Esophagus squamous epithelium (tissue), 5 donors: ENCODE data around the gene CELF4. TPM values are rescaled to one million over a fixed set of nuclear protein-coding genes. Genes with fewer than 3 reads are reported as not detected.

Experiments used
- DNase-seq: peaks from one replicate; lab custom pipeline; 2025; lab: John Stamatoyannopoulos, UW
- H3K27ac ChIP-seq, 4 donors: fragments of 200-600 bp; sonication (generic); one replicate each; pipeline ENCODE4 v1.5.1; 2016 to 2019; ENCODE audit warnings: mild to moderate bottlenecking in 1 of 4
- H3K27me3 ChIP-seq, 4 donors: fragments of 200-600 bp; sonication (generic); 1 replicate in 3 of 4; 2 replicates in 1 of 4; pipeline versions ENCODE4 v1.5.1 to v1.6.0; 2017 to 2021; ENCODE audit warnings: antibody characterized with exemption in 1 of 4
- H3K36me3 ChIP-seq, 3 donors: fragments of 200-600 bp; sonication (generic); one replicate each; pipeline ENCODE4 v1.5.1; 2016 to 2019
- H3K4me1 ChIP-seq, 3 donors: fragments of 200-600 bp; sonication (generic); one replicate each; pipeline ENCODE4 v1.5.1; 2017 to 2019
- H3K4me3 ChIP-seq, 4 donors: fragments of 200-600 bp; sonication (generic); 1 replicate in 3 of 4; 2 replicates in 1 of 4; pipeline ENCODE4 v1.5.1; 2016 to 2019; ENCODE audit warnings: mild to moderate bottlenecking in 2 of 4, moderate library complexity in 1 of 4
- H3K9me3 ChIP-seq, 3 donors: fragments of 200-600 bp; sonication (generic); one replicate each; pipeline ENCODE4 v1.5.1; 2016 to 2019
- CTCF ChIP-seq, 6 experiments: fragments of 450-650 bp in 4 of 6; fragments of 200-600 bp in 2 of 6; sonication (generic) in 2 of 6; IDR thresholded peaks; one replicate each; pipeline ENCODE4 v1.5.1; 2016 to 2019; ENCODE audit warnings: antibody characterized with exemption in 6 of 6, mild to moderate bottlenecking in 4 of 6, moderate library complexity in 4 of 6
- POLR2A ChIP-seq, 4 donors: fragments of 450-650 bp; IDR thresholded peaks; one replicate each; pipeline ENCODE4 v1.6.1; 2017; ENCODE audit warnings: antibody characterized with exemption in 4 of 4, mild to moderate bottlenecking in 4 of 4, moderate library complexity in 3 of 4
- WGBS, 2 donors: methylation state at CpG; one replicate each; pipeline ENCODE4 v1.1.5; 2018; 5-methylcytosine and 5-hydroxymethylcytosine counted together
- intact Hi-C: fragments of 100-400 bp; cut with DNase I; formaldehyde crosslinking; loops from one replicate; pipeline ENCODE4 v1.15.0; 2022
- total RNA-seq, 4 donors: library from RNA; depleted of rRNA; stranded (reverse); fragments of >200 nt; gene quantifications; one replicate each; pipeline ENCODE4 v1.1.0, GENCODE V29; 2016
- donor health status: DM: yes; HTN: yes; CAD: no.

CELF4 gene
- total RNA-seq, 4 donors from 2014 or later = not detected

GRCh38 chr18:37495354-37495753 is 70.2 kb downstream of the CELF4 start:
- no peaks in the 10 kb centered on the region for H3K36me3 ChIP-seq
- no peak overlapping the region for H3K4me3 ChIP-seq
- WGBS, 2 donors = 80% methylated on average over 2 of the region's 2 CpGs; no CpG with 5 or more reads in 1 of the 2 donors

DNA sequence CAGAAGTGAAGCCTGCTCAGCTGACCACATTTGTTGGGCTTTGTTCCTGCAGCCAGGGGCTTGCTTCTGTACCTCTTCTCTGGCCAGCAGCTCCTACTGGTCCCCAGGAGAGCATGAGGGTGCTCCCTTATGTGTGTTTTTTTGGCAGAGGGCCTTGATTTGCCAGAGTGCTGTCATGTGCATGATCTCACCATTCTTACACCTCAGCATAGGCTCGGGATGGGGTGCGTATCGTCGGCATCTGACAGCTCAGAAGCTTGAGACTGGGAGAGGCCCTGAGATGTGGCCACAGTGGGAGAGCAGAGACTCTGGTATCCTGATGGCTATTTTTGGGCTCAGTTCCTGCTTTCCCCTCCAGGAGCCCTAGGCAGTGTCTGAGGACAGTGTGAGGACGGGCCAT is 71.2 kb downstream of the CELF4 start:
- DNase-seq = no peak
- Histone ChIP-seq H3K27me3 (peaks cover 0 to 44% (median 0%) of the 10 kb centered on the region in 4 donors), H3K36me3 (no peaks in the 10 kb centered on the region), H3K27ac (no peak overlapping the region), H3K9me3 (no peaks in the 10 kb centered on the region), H3K4me3 (no peak overlapping the region), H3K4me1 (no peaks in the 10 kb centered on the region)
- WGBS, 2 donors = 80% methylated on average over 1 of the region's 5 CpGs; no CpG with 5 or more reads in 1 of the 2 donors
- TF ChIP-seq CTCF (IDR thresholded peaks at IDR 0.05) = no peak
- no peak for TF ChIP-seq POLR2A (IDR thresholded peaks at IDR 0.05)
- intact Hi-C loops = no loop called here

More at GRCh38 chr18:37495354-37495753, 70.2 kb downstream of the CELF4 start:
- Histone ChIP-seq H3K27me3 (peaks cover 0 to 36% (median 0%) of the 10 kb centered on the region in 4 donors), H3K4me1 (no peaks in the 10 kb centered on the region), H3K9me3 (no peaks in the 10 kb centered on the region), H3K27ac (no peak overlapping the region)
- DNase-seq = no peak
- intact Hi-C loops = no loop called here
- TF ChIP-seq CTCF (IDR thresholded peaks at IDR 0.05) (no peak), POLR2A (IDR thresholded peaks at IDR 0.05) (no peak)

GRCh38 chr18:37493352-37493935 is 72.2 kb downstream of the CELF4 start:
- Histone ChIP-seq H3K4me3 (no peak overlapping the region), H3K27ac (no peak overlapping the region), H3K4me1 (no peaks in the 10 kb centered on the region), H3K27me3 (peaks cover 0 to 52% (median 4%) of the 10 kb centered on the region in 4 donors), H3K36me3 (no peaks in the 10 kb centered on the region), H3K9me3 (no peaks in the 10 kb centered on the region)
- no peak for DNase-seq
- TF ChIP-seq CTCF (IDR thresholded peaks at IDR 0.05) = no peak
- no peak for TF ChIP-seq POLR2A (IDR thresholded peaks at IDR 0.05)
- intact Hi-C loops = no loop called here
- 54 to 67% methylated on average over 5 to 6 of the region's 7 CpGs for WGBS, 2 donors

- Histone ChIP-seq H3K36me3 (no peaks in the 10 kb centered on the region), H3K27ac (no peak overlapping the region), H3K9me3 (no peaks in the 10 kb centered on the region), H3K4me3 (no peak overlapping the region), H3K4me1 (no peaks in the 10 kb centered on the region), H3K27me3 (peaks cover 0 to 57% (median 4%) of the 10 kb centered on the region in 4 donors)
- no peak for DNase-seq
- TF ChIP-seq POLR2A (IDR thresholded peaks at IDR 0.05) (no peak), CTCF (IDR thresholded peaks at IDR 0.05) (no peak)
- WGBS, 2 donors = 40 to 45% methylated on average over 1 of the region's 1 CpG
- intact Hi-C loops = no loop called here
Measured at GRCh38 chr18:37492952-37493351, 72.6 kb downstream of the CELF4 start.

DNA sequence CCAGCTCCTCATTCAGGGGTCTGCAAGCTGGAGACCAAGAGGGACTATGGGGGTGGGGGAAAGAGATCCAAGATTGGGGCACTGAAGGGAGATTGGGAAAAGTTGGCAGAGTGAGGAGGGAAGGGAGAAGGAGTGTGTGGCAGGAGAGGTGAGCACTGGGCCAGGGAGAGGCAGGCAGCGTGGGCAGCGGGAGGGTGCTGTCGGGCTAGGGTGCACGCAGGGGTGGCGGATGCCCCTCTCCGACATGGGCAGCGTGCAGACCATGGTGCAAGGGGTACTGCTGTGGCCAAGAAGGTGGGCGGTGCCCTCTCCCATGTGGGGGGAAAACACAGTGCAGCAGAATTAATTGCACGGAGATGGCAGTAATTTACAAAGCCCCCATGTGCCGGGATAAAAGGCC is 74.1 kb downstream of the CELF4 start:
- peaks cover 0 to 71% (median 4%) of the 10 kb centered on the region in 4 donors for H3K27me3 ChIP-seq
- intact Hi-C loops = no loop called here

More for the DNA sequence above, 74.1 kb downstream of the CELF4 start:
- no peak overlapping the region for H3K27ac ChIP-seq
- no peaks in the 10 kb centered on the region for H3K9me3 ChIP-seq
- no peak for TF ChIP-seq CTCF (IDR thresholded peaks at IDR 0.05)
- H3K36me3 ChIP-seq = no peaks in the 10 kb centered on the region
- no peaks in the 10 kb centered on the region for H3K4me1 ChIP-seq
- WGBS, 2 donors = 77 to 81% methylated on average over 10 of the region's 10 CpGs
- no peak overlapping the region for H3K4me3 ChIP-seq
- no peak for DNase-seq
